Measurements from ENCODE around the gene SKI. TPM values are rescaled to one million over a fixed set of nuclear protein-coding genes. Genes with fewer than 3 reads are reported as not detected.
A peak's percentile ranks its signal among the peaks of the same experiment; 100 is the strongest.

SKI gene
- total RNA-seq, 2 donors from 2014 or later, result 46.2 to 114 TPM

DNA sequence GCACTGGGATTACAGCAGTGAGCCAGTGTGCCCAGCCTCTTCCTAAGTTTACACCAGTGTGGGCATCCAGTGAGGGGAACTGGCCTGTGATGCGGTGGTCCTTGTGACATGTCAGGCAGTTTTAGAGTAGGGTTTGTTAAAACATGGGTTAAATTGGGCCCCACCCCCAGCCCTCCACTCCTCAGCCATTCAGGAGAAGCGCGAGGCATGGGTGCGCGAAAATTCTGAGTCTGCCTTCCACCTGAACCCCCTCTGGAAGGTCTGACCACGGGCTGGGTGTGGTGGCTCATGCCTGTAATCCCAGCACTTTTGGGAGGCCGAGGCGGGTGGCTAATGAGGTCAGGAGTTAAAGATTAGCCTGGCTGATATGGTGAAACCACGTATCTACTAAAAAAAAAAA is 51.7 kb downstream of the SKI start:
- H3K4me1 ChIP-seq (replicated peaks), result peaks cover 19% of the 10 kb centered on the region
- no peak for TF ChIP-seq POLR2AphosphoS5 (IDR thresholded peaks at IDR 0.05)
- no peak for TF ChIP-seq POLR2A (IDR thresholded peaks at IDR 0.05)
- no peak for TF ChIP-seq CTCF (IDR thresholded peaks at IDR 0.05)
- no peak overlapping the region for H3K4me3 ChIP-seq
- 59% methylated on average over 9 of the region's 9 CpGs for WGBS
- no peaks in the 10 kb centered on the region for H3K27me3 ChIP-seq (replicated peaks; ENCODE audit: insufficient read depth)
- DNase-seq (ENCODE audit: low spot score), result no peak
- intact Hi-C loops (cut with DNase I), result no loop called here
- no peaks in the 10 kb centered on the region for H3K9me3 ChIP-seq
- no peaks in the 10 kb centered on the region for H3K36me3 ChIP-seq
- H3K27ac ChIP-seq, result peak overlapping the region in 1 of 2 donors; percentile 41

DNA sequence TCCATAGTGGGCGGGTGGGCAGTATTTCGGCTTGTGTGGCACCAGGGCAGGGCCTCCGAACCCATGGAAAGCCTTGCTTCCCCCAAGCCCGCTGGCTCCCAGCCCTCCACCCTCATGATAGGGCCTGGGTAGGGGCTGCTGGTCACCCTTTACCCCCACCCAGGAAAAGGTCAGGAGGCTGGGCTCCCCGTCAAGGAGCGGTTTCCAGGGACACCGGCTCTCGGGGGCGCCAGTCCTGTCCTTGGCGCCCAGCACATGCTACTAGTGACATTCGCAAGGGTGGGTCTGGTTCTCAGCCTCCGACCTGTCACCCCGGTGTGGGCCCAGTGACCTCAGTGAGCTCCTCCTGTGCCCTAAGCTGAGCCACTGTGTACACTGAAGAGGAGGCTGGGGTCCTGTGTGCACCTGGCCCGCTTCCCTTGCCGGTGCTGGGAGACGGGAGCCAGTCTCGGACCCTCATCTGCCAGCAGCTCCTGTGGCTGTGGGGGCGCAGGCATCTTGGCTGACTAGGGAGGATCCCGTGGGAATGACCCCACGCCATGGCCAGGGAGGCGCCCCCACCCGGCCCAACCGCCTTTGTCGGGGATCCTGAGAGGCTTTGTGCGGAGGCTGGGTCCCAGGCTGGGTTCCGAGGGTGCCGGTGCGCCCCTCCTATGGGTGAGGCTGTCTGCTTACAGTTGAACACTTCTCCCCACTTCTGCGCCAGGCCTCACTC is 54.6 kb downstream of the SKI start:
- no peaks in the 10 kb centered on the region for H3K9me3 ChIP-seq
- intact Hi-C loops (cut with DNase I), result no loop called here
- H3K27me3 ChIP-seq (replicated peaks; ENCODE audit: insufficient read depth), result no peaks in the 10 kb centered on the region
- H3K36me3 ChIP-seq, result no peaks in the 10 kb centered on the region
- H3K4me1 ChIP-seq (replicated peaks), result peaks cover 10% of the 10 kb centered on the region
- H3K4me3 ChIP-seq, result no peak overlapping the region
- no peak overlapping the region for H3K27ac ChIP-seq
- TF ChIP-seq CTCF (IDR thresholded peaks at IDR 0.05) (no peak), POLR2A (IDR thresholded peaks at IDR 0.05) (no peak), POLR2AphosphoS5 (IDR thresholded peaks at IDR 0.05) (no peak)
- WGBS, result 93% methylated on average over 28 of the region's 29 CpGs
- DNase-seq (ENCODE audit: low spot score), result no peak

DNA sequence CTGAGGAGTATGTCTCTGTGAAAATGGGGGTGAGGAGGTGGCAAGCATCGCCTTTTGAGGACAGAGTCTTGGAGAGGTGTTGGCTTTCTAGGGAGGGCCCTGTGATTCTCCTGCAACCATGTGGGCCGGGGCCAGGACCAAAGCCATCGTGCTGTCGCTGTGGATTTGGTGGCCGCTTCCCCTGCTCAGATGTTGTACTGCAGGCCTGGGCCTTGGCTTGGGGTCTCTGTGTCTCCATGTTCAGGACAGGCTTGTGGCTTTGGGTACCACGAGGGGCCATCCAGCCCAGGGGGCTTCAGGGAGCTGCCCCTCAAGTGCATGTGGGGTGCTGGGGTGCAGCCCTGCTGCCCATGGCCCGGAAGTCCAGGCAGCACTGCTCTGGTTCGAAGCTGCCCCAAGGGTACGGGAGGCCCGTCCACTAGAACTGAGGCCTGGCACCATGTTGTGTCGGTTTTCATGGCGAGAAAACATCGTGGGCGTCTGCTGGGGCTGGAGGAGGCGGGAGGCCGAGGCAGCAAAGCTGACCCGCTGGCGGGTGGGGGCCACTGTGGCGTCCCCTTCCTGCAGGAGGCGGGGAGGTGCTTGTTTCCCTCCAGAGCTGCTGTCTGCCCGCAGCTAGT is 55.4 kb downstream of the SKI start:
- no peak for TF ChIP-seq CTCF (IDR thresholded peaks at IDR 0.05)
- no peak for TF ChIP-seq POLR2A (IDR thresholded peaks at IDR 0.05)
- TF ChIP-seq POLR2AphosphoS5 (IDR thresholded peaks at IDR 0.05), result no peak
- no peak for DNase-seq (ENCODE audit: low spot score)
- Histone ChIP-seq H3K36me3 (no peaks in the 10 kb centered on the region), H3K9me3 (no peaks in the 10 kb centered on the region), H3K27me3 (replicated peaks; ENCODE audit: insufficient read depth) (no peaks in the 10 kb centered on the region), H3K27ac (no peak overlapping the region), H3K4me1 (replicated peaks) (peaks cover 4% of the 10 kb centered on the region), H3K4me3 (no peak overlapping the region)
- intact Hi-C loops (cut with DNase I), result no loop called here
- 81% methylated on average over 21 of the region's 21 CpGs for WGBS

- H3K4me1 ChIP-seq (replicated peaks), result peaks cover 4% of the 10 kb centered on the region
- no peaks in the 10 kb centered on the region for H3K9me3 ChIP-seq
- TF ChIP-seq CTCF (IDR thresholded peaks at IDR 0.05), result no peak
- TF ChIP-seq POLR2AphosphoS5 (IDR thresholded peaks at IDR 0.05), result no peak
- no peak for TF ChIP-seq POLR2A (IDR thresholded peaks at IDR 0.05)
- no peaks in the 10 kb centered on the region for H3K36me3 ChIP-seq
- intact Hi-C loops (cut with DNase I), result no loop called here
- H3K27ac ChIP-seq, result no peak overlapping the region
- no peak overlapping the region for H3K4me3 ChIP-seq
- H3K27me3 ChIP-seq (replicated peaks; ENCODE audit: insufficient read depth), result no peaks in the 10 kb centered on the region
- no peak for DNase-seq (ENCODE audit: low spot score)
- 76% methylated on average over 27 of the region's 27 CpGs for WGBS
Measured at GRCh38 chr1:2283991-2284895, 56.1 kb downstream of the SKI start.

All from prostate gland (tissue), 2 donors.